ENCODE measurements around the gene AKR1E2. TPM values are rescaled to one million over a fixed set of nuclear protein-coding genes. Genes with fewer than 3 reads are reported as not detected.

The AKR1E2 gene
- total and polyA plus RNA-seq, 2 of the 8 experiments (the other 6 are each of a cell fraction or from before 2014, with no cell fraction given), result 2.6 to 3.5 TPM

DNA sequence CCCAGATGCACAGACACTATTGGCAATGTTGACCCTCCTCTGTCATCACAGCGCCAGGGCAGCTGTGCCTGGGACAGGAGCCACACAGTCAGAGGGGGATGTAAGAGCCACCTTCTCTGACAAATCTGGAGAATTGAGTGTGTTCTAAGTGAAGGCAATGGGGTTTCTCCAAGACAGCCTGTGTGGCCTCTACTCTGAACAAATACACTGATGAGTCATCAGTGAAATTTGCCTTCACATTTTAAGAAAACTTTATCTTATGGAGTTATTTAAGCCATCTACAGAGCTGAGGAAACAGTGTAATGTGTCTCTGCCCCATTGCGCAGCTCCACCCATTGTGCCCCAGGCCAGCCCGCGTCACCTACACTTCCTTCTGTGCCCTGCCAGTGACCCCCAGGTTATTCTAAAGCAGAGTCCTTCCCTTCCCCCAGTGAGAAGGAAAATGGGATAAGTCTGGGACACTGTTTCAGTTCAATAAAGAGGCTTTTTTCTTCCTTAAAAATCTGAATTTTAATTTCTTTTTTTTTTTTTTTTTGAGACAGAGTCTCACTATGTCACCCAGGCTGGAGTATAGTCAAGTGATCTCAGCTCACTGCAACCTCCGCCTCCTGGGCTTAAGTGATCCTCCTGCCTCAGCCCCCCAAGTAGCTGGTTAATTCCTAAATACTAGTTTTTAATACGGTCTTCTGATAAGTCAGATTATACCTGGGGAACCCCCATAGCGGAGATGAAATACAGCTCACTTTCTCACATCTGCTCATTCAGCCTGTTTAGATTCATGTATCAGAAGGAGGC is 21.8 kb downstream of the AKR1E2 start:
- H3K36me3 ChIP-seq (ENCODE audit: control insufficient read depth in 2 of 4, insufficient read depth in 4 of 4, low read length in 3 of 4), result no peaks in the 10 kb centered on the region
- H3K27ac ChIP-seq (ENCODE audit: low read depth, low read length), result no peak overlapping the region
- H3K23ac ChIP-seq (ENCODE audit: insufficient read length), result no peak overlapping the region
- no peak for TF ChIP-seq CHD1 (IDR thresholded peaks at IDR 0.05; ENCODE audit: low read depth, low read length)
- no peak for TF ChIP-seq MAFK (IDR thresholded peaks at IDR 0.05; ENCODE audit: low read depth, low read length)
- TF ChIP-seq KDM4A (IDR thresholded peaks at IDR 0.05; ENCODE audit: low read depth, low read length, severe bottlenecking), result no peak
- TF ChIP-seq HDAC2 (IDR thresholded peaks at IDR 0.05; ENCODE audit: borderline replicate concordance in 1 of 2, low read depth in 2 of 2, low read length in 2 of 2), result no peak
- no peak for TF ChIP-seq POLR2AphosphoS5 (IDR thresholded peaks at IDR 0.05; ENCODE audit: low read depth, low read length)
- no peak for TF ChIP-seq EP300 (IDR thresholded peaks at IDR 0.05; ENCODE audit: borderline replicate concordance in 1 of 2, low read depth in 2 of 2, low read length in 2 of 2)
- TF ChIP-seq EGR1 (IDR thresholded peaks at IDR 0.05; ENCODE audit: borderline replicate concordance, low read depth, low read length), result no peak
- H3K56ac ChIP-seq (replicated peaks; ENCODE audit: insufficient read length, low read depth, low read length), result no peak overlapping the region
- no peak overlapping the region for H2AFZ ChIP-seq (ENCODE audit: low read length)
- H3K79me2 ChIP-seq (ENCODE audit: control insufficient read depth in 1 of 2, insufficient read depth in 2 of 2, low read length in 2 of 2), result no peaks in the 10 kb centered on the region
- no peak overlapping the region for H2AK5ac ChIP-seq (ENCODE audit: low read depth, low read length)
- H4K20me1 ChIP-seq (replicated peaks in 1 of 2; ENCODE audit: control insufficient read depth in 1 of 2, insufficient read depth in 2 of 2, low read length in 2 of 2), result no peaks in the 10 kb centered on the region
- no peak overlapping the region for H3K18ac ChIP-seq (ENCODE audit: extremely low read depth, low read length)
- no peak overlapping the region for H2BK120ac ChIP-seq (replicated peaks; ENCODE audit: low read depth, low read length)
- H2BK5ac ChIP-seq (ENCODE audit: low read depth, low read length), result no peak overlapping the region
- no peak overlapping the region for H4K91ac ChIP-seq (replicated peaks; ENCODE audit: insufficient read length, low read length)
- no peak overlapping the region for H3K4me2 ChIP-seq (ENCODE audit: insufficient read depth in 1 of 2, low read depth in 2 of 2, low read length in 2 of 2)
- H4K8ac ChIP-seq (ENCODE audit: extremely low read depth, insufficient read depth, low read length), result no peak overlapping the region
- no peak overlapping the region for H3K4ac ChIP-seq (replicated peaks; ENCODE audit: insufficient read length, low read depth, low read length)
- no peak overlapping the region for H4K5ac ChIP-seq (ENCODE audit: insufficient read length, low read depth, low read length)
- H3K4me1 ChIP-seq (replicated peaks in 1 of 4; ENCODE audit: control insufficient read depth in 3 of 4, insufficient read depth in 4 of 4, low read length in 3 of 4), result peaks cover 0 to 3% (median 2%) of the 10 kb centered on the region in 4 experiments; a peak in 4 of 7 replicates
- H2BK20ac ChIP-seq (ENCODE audit: low read length), result no peak overlapping the region
- H2BK12ac ChIP-seq (ENCODE audit: low read depth, low read length), result no peak overlapping the region
- H3K9me3 ChIP-seq (ENCODE audit: insufficient read depth in 2 of 2, low read depth in 1 of 2, low read length in 1 of 2), result peaks cover 0 to 9% of the 10 kb centered on the region in 2 experiments; a peak in 1 of 4 replicates
- no peak overlapping the region for H3K4me3 ChIP-seq (ENCODE audit: extremely low read depth in 1 of 4, insufficient read depth in 2 of 4, low read depth in 3 of 4, low read length in 4 of 4)
- ChIA-PET POLR2A (ENCODE audit: partially characterized antibody) (no interaction called here), CTCF (ENCODE audit: partially characterized antibody) (interaction anchor here (0.9 to 6.6 kb wide), 13 partner anchors 10 to 576 kb away, joined by 3 to 86 read pairs (median 8); partner anchors contain the start of gene AKR1C3)
- no peaks in the 10 kb centered on the region for H3K79me1 ChIP-seq (ENCODE audit: low read depth, low read length)
- DNase-seq (ENCODE audit: low read depth in 1 of 2, low spot score in 2 of 2) (no peak), FAIRE-seq (no peak)
- H3K23me2 ChIP-seq (ENCODE audit: low read depth, low read length), result no peaks in the 10 kb centered on the region
- no peak overlapping the region for H2BK15ac ChIP-seq (ENCODE audit: low read length)
- no peak overlapping the region for H3K9ac ChIP-seq (replicated peaks in 1 of 4; ENCODE audit: extremely low read depth in 1 of 4, low read depth in 3 of 4, low read length in 3 of 4)
- 94% methylated on average over 7 of the region's 7 CpGs; no CpG with 5 or more reads in 1 of the 2 experiments for WGBS, 2 experiments (ENCODE audit: extremely low coverage in 1 of 2, insufficient coverage in 1 of 2, insufficient read length in 1 of 2, insufficient replicate concordance in 2 of 2, low coverage in 1 of 2, low lambda C conversion rate in 2 of 2, missing lambda C conversion rate in 1 of 2)
- H3K27me3 ChIP-seq (replicated peaks in 1 of 4; ENCODE audit: control insufficient read depth in 3 of 4, extremely low read depth in 1 of 4, insufficient read depth in 3 of 4, low read length in 3 of 4), result 0 out of 7 replicates have a peak, but pooled peaks cover 0 to 3% (median 0%) of the 10 kb centered on the region in 4 experiments
- no peak overlapping the region for H3K14ac ChIP-seq (ENCODE audit: insufficient read length)
